Non-pigmented ciliary epithelial cell (primary cell): ENCODE results near the gene MYOF.
"Not testable (repeated sequence)": the region's sequence is repeated elsewhere in the genome, so short reads cannot be mapped to it uniquely, and the experiment has no call there.

Experiments used
- DNase-seq: peaks from one replicate; pipeline ENCODE4 v3.0.0-alpha.2; 2010; ENCODE audit warnings: low read depth

Gene MYOF

GRCh38 chr10:93346694-93347093 is 135.4 kb downstream of the MYOF start:
- no peak for DNase-seq

GRCh38 chr10:93346108-93346507 is 136.0 kb downstream of the MYOF start:
- no peak for DNase-seq

DNA sequence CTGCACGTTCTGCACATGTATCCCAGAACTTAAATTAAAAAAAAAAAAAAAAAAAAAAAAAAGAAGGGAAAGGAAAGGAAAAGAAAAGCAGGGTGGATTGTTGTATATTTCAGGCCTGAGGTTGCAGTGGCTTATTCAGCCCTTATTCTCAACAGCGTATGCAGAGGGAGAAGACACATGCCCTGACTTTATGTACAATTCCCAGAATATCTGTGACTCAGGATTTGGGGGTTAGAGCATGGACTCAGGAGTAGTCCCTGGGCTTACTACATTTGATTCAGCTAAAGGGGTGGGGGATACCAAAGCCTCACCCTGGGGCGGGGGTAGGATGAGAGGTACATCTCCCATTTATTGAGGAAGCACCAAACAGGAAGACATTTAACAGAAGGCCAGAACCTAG is 137.4 kb downstream of the MYOF start:
- no peak for DNase-seq

- no peak for DNase-seq
Measured at GRCh38 chr10:93342921-93343320, 139.2 kb downstream of the MYOF start.

- DNase-seq: no peak
Measured at GRCh38 chr10:93342366-93342765, 139.8 kb downstream of the MYOF start.

GRCh38 chr10:93337309-93337721 is 144.8 kb downstream of the MYOF start:
- DNase-seq: no peak

GRCh38 chr10:93336678-93337077 is 145.5 kb downstream of the MYOF start:
- no peak for DNase-seq

DNA sequence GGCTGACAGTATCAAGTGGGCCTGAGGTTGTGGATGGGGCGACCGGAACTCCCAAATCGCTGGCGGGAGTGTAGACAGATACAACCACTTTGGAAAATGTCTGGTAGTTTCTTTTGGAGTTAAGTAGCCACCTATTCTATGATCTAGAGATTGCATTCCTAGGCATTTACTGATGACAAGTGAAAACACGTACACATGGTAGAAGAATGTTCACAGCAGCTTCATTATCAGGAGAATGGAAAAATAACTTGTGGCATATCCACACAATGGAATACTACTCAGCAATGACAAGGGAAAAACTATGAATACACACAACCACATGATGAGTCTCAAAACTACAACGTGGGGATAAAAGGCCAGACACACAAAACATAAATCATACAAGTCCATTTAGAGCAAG is 146.0 kb downstream of the MYOF start:
- no peak for DNase-seq

DNA sequence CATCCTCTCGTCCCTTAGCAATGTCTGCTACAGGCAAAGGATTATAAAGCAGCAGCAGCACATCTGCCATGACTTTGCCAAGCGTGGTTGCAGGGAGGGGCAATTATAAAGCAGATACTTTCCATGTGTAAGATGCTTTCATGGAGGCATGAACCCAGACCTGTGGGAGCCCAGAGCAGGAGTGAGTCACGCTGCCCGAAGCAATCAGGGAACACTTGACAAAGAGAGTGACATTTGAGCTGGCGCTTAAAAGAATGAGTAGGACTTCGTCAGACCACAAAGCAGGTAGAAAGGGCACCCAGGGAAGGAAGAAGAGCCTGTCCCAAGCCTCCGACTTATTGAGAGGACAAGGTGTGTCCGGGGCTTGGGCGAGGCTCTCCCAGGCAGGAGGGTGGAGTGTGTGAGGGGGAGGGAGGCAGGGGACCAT is 147.2 kb downstream of the MYOF start:
- DNase-seq: no peak

GRCh38 chr10:93334181-93334580 is 148.0 kb downstream of the MYOF start:
- no peak for DNase-seq

DNA sequence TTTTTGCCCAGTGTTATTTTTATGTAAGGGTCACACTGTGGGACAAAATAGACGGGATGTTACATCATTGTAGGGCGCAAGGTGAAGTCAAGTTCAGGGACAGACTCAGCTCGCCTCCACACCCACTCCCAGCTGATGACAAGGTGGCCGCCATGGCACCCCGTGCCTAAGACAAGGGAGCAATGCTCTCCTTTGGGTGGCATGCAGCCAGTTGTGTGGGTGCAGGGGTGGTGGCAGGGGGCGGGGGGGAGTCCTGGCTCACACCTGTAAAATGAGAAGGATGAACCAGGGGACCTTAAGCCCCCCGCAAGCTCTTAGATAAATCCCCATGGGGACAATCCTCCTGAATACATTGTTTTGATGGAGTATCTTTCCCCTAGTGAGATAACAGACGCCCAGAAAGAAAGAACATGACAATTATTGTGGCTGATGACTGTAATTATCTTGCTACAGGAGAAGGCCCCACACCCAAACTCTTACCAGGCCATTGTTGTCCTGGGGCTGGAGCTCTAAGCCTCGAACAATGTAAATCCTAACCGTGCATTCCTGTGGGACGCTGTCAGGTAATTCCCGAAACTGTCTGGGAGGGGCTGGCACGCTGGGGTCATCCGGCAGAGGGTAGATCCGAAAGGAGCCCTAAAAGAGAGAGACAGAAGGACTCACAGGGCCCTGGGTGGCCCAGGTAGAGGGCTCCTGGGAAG is 148.7 kb downstream of the MYOF start:
- DNase-seq: no peak

DNA sequence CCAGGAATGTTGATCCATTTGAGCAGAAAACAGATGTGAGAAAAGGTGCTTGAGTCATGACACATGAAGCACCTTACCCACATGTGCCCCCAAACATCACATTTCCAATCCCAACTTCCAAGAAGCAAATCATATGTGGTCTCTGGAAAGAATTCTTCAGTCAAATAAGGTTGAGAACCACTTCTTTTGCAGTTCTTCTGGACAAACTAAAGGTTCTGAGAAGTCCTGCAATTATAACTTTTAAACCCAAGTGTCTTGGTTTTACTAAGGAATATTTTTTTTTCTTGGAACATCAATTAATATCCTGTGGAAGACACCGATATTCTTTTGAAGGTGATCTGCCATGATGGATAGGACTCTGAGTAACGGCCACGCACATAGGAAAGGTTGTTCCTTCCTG is 151.3 kb downstream of the MYOF start:
- no peak for DNase-seq

DNA sequence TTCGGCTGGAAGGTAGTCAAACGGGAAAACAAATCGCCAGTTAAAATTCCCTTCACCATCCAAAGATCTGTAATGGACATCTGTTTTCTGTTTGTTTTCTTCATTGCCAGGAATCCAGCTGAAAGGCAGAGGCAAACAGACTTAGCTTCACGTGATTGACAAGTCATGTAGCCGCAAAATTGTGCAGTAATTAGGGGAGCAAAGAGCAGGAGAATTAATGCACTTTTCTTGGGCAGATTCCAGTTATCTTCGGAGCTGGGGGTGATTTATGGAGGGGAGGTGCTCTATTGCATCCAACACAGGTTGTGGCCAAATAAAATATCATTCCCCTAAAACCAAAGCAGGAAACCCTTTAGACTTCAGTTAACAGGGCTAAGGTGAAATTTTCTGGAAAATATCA is 162.2 kb downstream of the MYOF start:
- DNase-seq: no peak

- DNase-seq: no peak
Measured at GRCh38 chr10:93319096-93319495, 163.0 kb downstream of the MYOF start.

GRCh38 chr10:93315246-93315645 is 166.9 kb downstream of the MYOF start:
- no peak for DNase-seq

- DNase-seq: not testable (repeated sequence)
Measured at GRCh38 chr10:93314656-93315055, 167.5 kb downstream of the MYOF start.

DNA sequence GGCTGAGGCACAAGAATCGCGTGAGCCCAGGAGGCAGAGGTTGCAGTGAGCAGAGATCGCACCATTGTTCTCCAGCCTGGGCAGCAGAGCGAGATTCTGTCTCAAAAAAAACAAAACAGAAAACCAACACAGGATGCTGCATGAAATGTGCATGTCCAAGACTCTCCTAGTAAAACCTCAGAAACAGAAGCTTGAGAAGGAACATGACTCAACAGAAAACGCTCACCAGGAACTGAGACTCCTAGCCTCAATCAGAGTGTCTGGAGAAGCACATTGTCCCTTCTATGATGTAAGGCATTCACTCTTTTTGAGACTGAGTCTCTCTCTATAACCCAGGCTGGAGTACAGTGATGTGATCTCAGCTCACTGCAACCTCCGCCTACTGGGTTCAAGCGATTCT is 168.3 kb downstream of the MYOF start:
- DNase-seq: no peak

DNA sequence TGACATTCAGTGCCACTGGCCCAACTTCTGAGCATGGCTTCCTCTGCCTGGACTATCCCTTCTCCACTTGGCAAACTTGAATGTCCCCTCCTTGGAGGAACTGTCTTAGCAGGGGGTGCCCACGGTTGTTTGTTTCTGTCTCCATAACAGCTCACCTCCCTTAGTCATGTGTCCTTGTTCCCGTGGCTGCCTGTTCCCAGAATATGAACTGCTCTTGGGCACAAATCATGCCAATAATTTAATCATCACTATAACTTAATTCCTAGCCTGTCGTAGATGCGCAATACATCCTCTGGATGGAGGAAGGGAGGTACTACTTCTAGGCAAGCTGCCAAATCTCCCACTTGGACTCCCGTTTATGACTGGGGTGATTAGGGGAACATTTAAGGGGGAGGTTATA is 173.1 kb downstream of the MYOF start:
- no peak for DNase-seq

DNA sequence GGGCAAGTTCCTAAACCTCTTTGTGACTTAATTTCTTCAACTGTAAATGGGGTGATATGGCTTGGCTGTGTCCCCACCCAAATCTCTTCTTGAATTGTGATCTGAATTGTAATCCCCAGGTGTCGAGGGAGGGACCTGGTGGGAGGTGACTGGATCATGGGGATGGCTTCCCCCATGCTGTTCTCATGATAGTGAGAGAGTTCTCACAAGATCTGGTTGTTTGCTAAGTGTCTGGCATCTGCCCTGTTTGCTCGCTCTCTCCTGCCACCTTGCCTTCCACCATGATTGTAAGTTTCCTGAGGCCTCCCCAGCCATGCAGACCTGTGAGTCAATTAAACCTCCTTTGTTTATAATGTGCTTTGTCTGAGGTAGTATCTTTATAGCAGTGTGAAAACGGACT is 177.0 kb downstream of the MYOF start:
- DNase-seq: no peak

DNA sequence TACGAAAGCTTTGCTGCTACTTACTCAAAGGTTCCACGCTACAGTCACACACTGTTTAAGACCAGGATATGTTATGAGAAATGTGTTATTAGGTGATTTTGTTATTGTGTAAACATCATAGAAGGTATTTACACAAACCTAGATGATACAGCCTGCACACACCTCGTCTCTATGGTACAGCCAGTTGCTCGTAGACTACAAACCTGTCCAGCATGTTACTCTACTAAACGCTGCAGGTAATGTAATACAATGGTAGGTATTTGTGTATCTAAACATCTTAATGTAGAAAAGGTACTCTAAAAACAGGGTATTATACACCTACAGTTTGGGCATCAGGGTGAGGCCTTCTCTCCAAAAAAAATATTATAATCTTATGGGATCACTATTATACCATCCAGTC is 181.2 kb downstream of the MYOF start:
- no peak for DNase-seq

- DNase-seq: no peak
Measured at GRCh38 chr10:93300288-93300917, 181.7 kb downstream of the MYOF start.

GRCh38 chr10:93299606-93300287 is 182.4 kb downstream of the MYOF start:
- no peak for DNase-seq

DNA sequence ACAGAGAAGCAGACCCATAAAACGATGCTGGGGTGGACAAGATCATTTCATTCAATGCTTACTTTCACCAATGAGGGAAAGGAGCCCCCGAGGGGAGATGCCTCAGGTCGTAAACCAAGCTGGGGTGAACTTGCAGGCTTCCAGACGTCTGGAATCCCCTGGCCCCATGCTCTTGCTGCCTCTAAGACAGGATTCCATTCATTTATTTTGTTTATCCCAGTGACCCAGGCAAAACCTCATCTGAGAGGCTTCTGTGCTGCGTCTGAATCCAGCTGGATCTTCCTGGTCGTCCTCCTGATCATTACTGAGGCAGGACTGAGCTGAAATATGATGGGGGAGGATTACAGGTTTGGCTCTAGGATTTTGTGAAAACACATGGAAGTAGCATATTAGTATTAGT is 182.9 kb downstream of the MYOF start:
- no peak for DNase-seq
